Measurements from ENCODE around the gene JMJD6.
A peak's percentile ranks its signal among the peaks of the same experiment; 100 is the strongest.
"Not testable (repeated sequence)": the region's sequence is repeated elsewhere in the genome, so short reads cannot be mapped to it uniquely, and the experiment has no call there.

Gene JMJD6

DNA sequence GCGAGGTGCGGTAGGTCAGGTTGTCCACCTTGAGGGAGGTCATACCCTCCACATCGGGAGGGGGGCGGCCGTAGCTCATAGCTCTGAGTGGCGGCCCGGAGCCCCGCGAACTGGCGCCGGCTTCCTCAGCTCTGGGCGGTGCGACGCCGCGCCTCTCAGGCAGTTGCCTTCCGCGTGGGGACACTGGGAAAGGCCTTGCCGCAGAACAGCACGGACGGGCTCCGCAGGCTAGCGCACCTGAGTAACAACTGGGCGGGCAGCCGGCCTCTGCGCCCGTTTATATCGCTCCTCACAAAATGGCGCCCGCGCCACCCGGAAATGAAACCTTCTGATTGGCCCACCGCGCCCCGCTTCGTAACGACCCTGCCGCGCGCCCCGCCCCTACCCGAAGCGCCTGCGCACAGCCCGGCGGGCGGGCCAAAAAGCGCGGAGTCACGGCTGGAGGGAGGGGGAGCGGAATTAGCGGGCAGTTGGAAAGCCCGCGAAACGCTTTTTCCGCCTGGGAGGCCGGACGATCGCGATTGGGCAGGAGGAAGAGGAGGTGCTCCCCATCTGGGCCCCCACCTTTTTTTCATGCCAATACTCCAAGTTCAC, 10.8 kb upstream of the JMJD6 start, which contains the start of gene SRSF2:
SRSF2 (minus strand) TSS at position 250 of the 594 bp plus-strand sequence; CDS start at position 79, 171 bp downstream.
- peak; percentile 95 to 100 (median 97) for DNase-seq (ENCODE audit: low read depth in 2 of 3, low spot score in 2 of 3)

- DNase-seq (ENCODE audit: low read depth in 2 of 3, low spot score in 2 of 3): peak in 1 of 3 experiments; percentile 36
These were observed 10.1 kb upstream of the JMJD6 start for GRCh38 chr17:76736349-76737081.

- no peak for DNase-seq (ENCODE audit: low read depth in 2 of 3, low spot score in 2 of 3)
These were observed 9.4 kb upstream of the JMJD6 start for GRCh38 chr17:76735586-76736348.

- no peak for DNase-seq (ENCODE audit: low read depth in 2 of 3, low spot score in 2 of 3)
These were observed 8.6 kb upstream of the JMJD6 start for GRCh38 chr17:76735006-76735405.

GRCh38 chr17:76734080-76734840, 7.9 kb upstream of the JMJD6 start:
- no peak for DNase-seq (ENCODE audit: low read depth in 2 of 3, low spot score in 2 of 3)

DNA sequence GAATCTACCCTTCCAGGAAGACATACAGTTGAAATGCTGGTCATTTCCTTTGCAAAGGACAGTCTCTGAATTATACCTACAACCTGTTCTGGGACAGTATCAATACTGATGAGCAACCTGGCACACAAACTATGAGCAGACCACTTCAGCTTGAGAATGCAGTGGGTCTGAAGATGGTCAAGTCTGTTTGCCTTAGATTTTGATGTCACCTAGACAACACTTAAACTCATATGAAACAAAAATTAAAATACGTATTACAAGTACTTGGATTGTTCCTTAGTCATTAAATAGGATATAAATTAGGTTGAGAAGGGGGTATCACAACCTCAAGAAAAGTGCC, 7.2 kb upstream of the JMJD6 start:
- DNase-seq (ENCODE audit: low read depth in 2 of 3, low spot score in 2 of 3): no peak

DNA sequence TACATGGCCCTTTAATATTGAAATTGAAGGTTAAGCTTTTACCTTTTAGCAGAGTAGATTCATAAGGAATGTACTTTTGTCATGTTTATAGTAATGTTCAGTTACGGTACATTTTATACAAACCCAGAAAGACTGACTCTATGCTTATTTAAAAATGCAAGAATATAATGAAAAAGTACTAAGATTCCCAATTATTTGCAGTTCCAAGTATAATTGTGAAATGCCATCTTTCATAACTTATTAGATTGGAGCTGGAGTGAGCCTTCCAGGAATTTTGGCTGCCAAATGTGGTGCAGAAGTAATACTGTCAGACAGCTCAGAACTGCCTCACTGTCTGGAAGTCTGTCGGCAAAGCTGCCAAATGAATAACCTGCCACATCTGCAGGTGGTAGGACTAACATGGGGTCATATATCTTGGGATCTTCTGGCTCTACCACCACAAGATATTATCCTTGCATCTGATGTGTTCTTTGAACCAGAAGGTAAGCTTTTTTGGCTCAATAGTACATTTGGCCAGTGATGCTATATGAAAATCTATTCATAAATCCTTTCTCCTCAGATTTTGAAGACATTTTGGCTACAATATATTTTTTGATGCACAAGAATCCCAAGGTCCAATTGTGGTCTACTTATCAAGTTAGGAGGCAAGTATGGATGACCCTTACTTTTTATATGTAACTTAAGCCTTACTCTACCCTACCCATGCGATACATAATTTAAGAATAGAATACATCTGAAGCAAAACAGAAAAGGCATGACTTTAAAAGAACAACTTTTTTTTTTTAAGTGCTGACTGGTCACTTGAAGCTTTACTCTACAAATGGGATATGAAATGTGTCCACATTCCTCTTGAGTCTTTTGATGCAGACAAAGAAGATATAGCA, 6.6 kb upstream of the JMJD6 start:
- no peak for DNase-seq (ENCODE audit: low read depth in 2 of 3, low spot score in 2 of 3)

DNA sequence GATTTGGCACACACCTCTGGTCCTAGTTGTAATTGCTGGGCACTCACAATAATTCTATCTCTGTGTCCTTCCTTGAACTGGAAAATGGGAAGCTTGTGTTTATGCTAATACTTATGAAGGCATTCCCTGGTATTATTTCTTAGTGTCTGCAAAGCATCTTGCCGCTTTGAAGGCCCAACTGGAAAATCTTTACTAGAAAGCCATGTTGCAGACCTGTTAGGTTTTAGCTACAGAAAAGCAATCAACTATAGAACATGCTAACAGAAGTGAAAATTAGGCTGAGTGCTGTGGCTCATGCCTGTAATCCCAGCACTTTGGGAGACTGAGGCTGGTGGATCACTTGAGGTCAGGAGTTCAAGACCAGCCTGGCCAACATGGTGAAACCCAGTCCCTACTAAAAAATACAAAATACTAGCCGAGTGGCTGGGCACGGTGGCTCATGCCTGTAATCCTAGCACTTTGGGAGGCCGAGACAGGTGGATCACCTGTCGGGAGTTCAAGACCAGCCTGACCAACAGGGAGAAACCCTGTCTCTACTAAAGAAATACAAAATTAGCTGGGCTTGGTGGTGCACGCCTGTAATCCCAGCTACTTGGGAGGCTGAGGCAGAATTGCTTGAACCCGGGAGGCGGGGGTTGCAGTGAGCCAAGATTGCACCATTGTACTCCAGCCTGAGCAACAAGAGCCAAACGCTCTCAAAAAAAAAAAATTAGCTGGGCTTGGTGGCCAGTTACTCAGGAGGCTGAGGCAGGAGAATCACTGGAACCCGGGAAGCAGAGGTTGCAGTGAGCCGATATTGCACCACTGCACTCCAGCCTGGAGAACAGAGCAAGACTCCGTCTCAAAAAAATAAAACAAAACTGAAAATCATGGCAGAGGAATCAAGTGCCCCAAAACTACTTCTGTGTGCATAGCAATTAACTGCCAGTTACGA, 5.7 kb upstream of the JMJD6 start:
- not testable (repeated sequence) for DNase-seq (ENCODE audit: low read depth in 2 of 3, low spot score in 2 of 3)

DNA sequence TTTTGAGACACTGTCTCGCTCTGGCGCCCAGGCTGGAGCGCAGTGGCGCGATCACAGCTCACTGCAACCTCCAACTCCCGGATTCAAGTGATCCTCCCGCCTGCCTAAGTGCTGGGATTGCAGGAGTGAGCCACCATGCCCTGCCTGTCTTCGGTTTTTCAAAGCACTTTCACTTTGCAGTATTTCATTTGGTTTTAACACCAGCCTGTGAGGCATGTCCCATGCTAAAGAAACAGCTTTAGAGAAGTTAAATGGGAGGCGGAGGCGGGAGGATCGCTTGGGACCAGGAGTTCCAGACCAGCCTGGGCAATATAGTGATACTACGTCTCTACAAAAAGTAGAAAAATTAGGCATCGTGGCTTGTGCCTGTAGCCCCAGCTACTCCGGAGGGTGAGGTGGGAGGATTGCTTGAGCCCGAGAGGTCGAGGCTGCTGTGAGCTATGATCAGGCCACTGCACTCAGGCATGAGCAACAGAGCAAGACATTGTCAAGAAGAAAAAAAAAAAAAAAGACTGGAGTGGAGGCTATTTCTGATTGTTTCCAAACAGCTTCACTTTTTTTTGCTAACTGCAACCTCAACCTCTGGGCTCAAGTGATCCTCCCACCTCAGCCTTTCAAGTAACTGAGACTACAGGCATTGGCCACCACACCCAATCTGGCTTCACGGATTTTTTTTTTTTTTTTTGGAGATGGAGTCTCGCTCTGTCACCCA, 1.5 kb upstream of the JMJD6 start:
- no peak for DNase-seq (ENCODE audit: low read depth in 2 of 3, low spot score in 2 of 3)

- peak in 2 of 3 experiments; percentile 59 to 79 for DNase-seq (ENCODE audit: low read depth in 2 of 3, low spot score in 2 of 3)
These were observed 641 bp upstream of the JMJD6 start, which contains the start of gene METTL23 for GRCh38 chr17:76726776-76727718. Gene METTL23 (plus strand): TSS chr17:76726839. CDS start chr17:76729711, 2,872 bp downstream.

- DNase-seq (ENCODE audit: low read depth in 2 of 3, low spot score in 2 of 3): peak in 2 of 3 experiments; percentile 47 to 57
These were observed 701 bp downstream of the JMJD6 start for GRCh38 chr17:76725580-76726230.

DNA sequence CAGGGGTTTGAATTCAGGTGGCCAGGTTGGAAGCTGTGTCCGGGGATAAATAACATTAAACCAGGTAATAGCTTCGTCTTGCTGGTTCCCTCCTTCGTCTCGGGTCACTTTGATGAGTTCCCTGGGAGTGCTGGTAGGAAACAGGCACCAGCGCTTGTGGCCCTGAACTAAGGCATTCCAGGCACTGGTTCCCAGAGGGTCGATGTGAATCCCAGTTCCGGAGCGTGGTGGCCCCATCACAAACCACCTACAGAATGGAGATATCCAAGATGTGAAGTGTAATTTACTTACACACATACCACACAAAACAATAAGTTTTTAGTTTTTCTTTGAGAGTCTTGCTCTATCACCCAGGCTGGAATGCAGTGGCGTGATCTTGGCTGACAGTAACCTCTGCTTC, 2.6 kb downstream of the JMJD6 start:
- no peak for DNase-seq (ENCODE audit: low read depth in 2 of 3, low spot score in 2 of 3)

GRCh38 chr17:76722977-76723376, 3.4 kb downstream of the JMJD6 start:
- DNase-seq (ENCODE audit: low read depth in 2 of 3, low spot score in 2 of 3): not testable (repeated sequence)

DNA sequence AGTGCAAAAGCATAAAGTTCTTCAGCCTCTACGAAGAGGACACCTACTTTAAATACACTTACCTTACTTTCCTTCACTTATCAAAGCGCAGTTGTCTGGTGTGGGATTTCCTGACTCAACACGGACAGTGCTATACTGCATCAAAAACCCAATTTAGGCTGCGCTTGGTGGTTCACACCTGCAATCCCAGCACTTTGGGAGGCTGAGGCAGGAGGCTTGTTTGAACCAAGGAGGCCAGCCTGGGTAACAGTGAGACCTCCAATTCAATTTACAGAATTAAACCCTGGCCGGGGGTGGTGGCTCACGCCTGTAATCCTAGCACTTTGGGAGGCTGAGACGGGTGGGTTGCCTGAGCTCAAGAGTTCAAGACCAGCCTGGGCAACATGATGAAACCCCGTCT, 4.1 kb downstream of the JMJD6 start:
- no peak for DNase-seq (ENCODE audit: low read depth in 2 of 3, low spot score in 2 of 3)

DNA sequence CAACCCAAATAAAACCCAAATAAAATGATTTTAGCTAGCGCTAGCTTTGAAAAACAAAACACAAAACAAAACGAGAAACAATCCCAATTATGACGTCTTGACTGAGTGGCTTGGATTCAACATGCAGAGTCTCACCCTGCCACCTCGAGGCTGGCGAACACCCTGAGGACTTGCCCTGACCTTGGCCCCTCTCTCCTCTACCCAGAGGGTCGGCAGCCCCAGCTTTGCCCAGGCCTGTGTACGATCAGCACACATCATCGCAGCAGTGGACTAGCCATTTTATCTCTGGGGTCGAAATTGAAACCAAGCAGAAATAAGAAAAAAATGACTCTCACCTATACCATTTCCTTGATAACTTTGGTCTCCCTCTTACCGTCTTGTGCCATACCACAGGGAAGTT, 4.9 kb downstream of the JMJD6 start:
- no peak for DNase-seq (ENCODE audit: low read depth in 2 of 3, low spot score in 2 of 3)

- DNase-seq (ENCODE audit: low read depth in 2 of 3, low spot score in 2 of 3): no peak
These were observed 5.5 kb downstream of the JMJD6 start for GRCh38 chr17:76720941-76721340.

- DNase-seq (ENCODE audit: low read depth in 2 of 3, low spot score in 2 of 3): no peak
These were observed 6.2 kb downstream of the JMJD6 start for GRCh38 chr17:76720211-76720610.

Measured in activated CD8-positive, alpha-beta memory T cell treated with anti-CD3 and anti-CD28 coated beads for 48 hours (primary cell).